IMR-90 (cell line): ENCODE results near the gene PODXL.

Experiments
- BHLHE40 ChIP-seq: fragments of 150-350 bp; IDR thresholded peaks from 2 replicates; pipeline ENCODE4 v1.6.1; 2016; ENCODE audit warnings: mild to moderate bottlenecking, low read depth, low read length
- CTCF ChIP-seq: conservative IDR thresholded peaks from 2 replicates; pipeline ENCODE4 v1.5.1; 2012; ENCODE audit warnings: mild to moderate bottlenecking, low read depth, low read length, improper control_type of control experiment
- ELK1 ChIP-seq: fragments of 150-350 bp; IDR thresholded peaks from 2 replicates; pipeline ENCODE4 v1.6.1; 2016; ENCODE audit warnings: low read depth, mild to moderate bottlenecking, low read length, moderate library complexity, borderline replicate concordance
- MAFK ChIP-seq: IDR thresholded peaks from 2 replicates; pipeline ENCODE4 v1.6.1; 2012; ENCODE audit warnings: low read depth, low read length, improper control_type of control experiment
- MXI1 ChIP-seq: IDR thresholded peaks from 2 replicates; pipeline ENCODE4 v1.6.1; 2012; ENCODE audit warnings: low read depth, mild to moderate bottlenecking, low read length, moderate library complexity, borderline replicate concordance
- POLR2A ChIP-seq: IDR thresholded peaks from 2 replicates; pipeline ENCODE4 v1.6.1; 2012; ENCODE audit warnings: mild to moderate bottlenecking, low read depth, low read length
- RAD21 ChIP-seq: IDR thresholded peaks from 2 replicates; pipeline ENCODE4 v1.6.1; 2012; ENCODE audit warnings: low read length, improper control_type of control experiment

- no peak for TF ChIP-seq MAFK
- no peak for TF ChIP-seq CTCF
- TF ChIP-seq RAD21, result no peak
- no peak for TF ChIP-seq MXI1
- no peak for TF ChIP-seq ELK1
- TF ChIP-seq BHLHE40, result no peak
- no peak for TF ChIP-seq POLR2A
Measured at GRCh38 chr7:131532570-131533091, 23.8 kb downstream of the PODXL start.
